Regular cardiac myocyte (primary cell): ENCODE data around the gene SWAP70. TPM values are rescaled to one million over a fixed set of nuclear protein-coding genes. Genes with fewer than 3 reads are reported as not detected.

Source experiments
- total RNA-seq: library from RNA; depleted of rRNA; stranded (reverse); fragments of >200 nt; gene quantifications from 2 replicates; pipeline ENCODE4 v1.2.3, GENCODE V29; 2014

Gene SWAP70
- total RNA-seq: 46.8 and 55.6 TPM in 2 replicates

DNA sequence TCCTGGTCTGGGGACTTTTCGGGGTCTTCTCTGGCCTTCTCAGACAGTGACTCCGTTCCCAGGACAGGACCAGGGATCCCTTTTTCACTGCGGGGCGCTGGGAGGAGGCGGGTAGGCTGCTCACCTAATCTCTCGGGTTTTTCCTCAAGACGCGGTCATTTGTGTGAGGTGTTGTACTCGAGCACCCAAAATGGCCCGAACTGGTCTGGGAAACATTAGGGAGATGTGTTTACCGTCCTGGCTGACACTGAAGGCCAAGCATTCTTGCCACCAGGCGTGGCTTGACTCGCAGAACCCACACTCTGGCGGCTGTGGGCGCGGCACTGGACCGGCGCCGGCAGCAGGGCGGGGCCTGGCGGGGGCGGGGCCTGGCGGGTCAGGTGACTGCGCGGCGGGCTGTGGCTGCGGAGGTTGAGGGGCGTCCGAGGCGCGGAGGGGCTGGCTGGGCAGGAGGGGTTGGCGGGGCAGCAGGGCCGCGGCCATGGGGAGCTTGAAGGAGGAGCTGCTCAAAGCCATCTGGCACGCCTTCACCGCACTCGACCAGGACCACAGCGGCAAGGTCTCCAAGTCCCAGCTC lies at the start of gene SWAP70:
Gene SWAP70, plus strand, starts transcription at position 379 of the 577 bp plus-strand sequence. Its CDS starts 103 bp downstream, at position 482.

Other genes with a start within 250 kb of the SWAP70 start
- gene ZNF143, start 203.1 kb upstream of the SWAP70 start, total RNA-seq: 36.4 and 38.5 TPM in 2 replicates
- 34.1 and 63.7 TPM in 2 replicates for gene WEE1, start 90.4 kb upstream of the SWAP70 start, total RNA-seq